Esophagus squamous epithelium (tissue), 4 donors: ENCODE results near the gene RAB22A.

ENCODE experiments used
- CTCF ChIP-seq, 6 experiments: fragments of 450-650 bp in 4 of 6; fragments of 200-600 bp in 2 of 6; sonication (generic) in 2 of 6; IDR thresholded peaks; one replicate each; pipeline ENCODE4 v1.5.1; 2016 to 2019; ENCODE audit warnings: antibody characterized with exemption in 6 of 6, mild to moderate bottlenecking in 4 of 6, moderate library complexity in 4 of 6
- POLR2A ChIP-seq, 4 donors: fragments of 450-650 bp; IDR thresholded peaks; one replicate each; pipeline ENCODE4 v1.6.1; 2017; ENCODE audit warnings: antibody characterized with exemption in 4 of 4, mild to moderate bottlenecking in 4 of 4, moderate library complexity in 3 of 4

GRCh38 chr20:58329711-58330110, 20.2 kb downstream of the RAB22A start:
- no peak for TF ChIP-seq CTCF (IDR thresholded peaks at IDR 0.05)
- no peak for TF ChIP-seq POLR2A (IDR thresholded peaks at IDR 0.05)
